ENCODE results near the gene LRRC40. TPM values are rescaled to one million over a fixed set of nuclear protein-coding genes. Genes with fewer than 3 reads are reported as not detected.
A peak's percentile ranks its signal among the peaks of the same experiment; 100 is the strongest.

The LRRC40 gene
- total and polyA plus RNA-seq, 9 of the 15 experiments (the other 6 are each of a cell fraction or from before 2014, with no cell fraction given): 16.1 to 36.2 (median 30.9) TPM

- TF ChIP-seq ZNF224 (CRISPR knock-in tag; IDR thresholded peaks at IDR 0.05) (no peak), ZNF384 (IDR thresholded peaks at IDR 0.05; ENCODE audit: low read depth, low read length) (no peak), FUS (optimal IDR thresholded peaks at IDR 0.05; ENCODE audit: low read depth, low read length) (peak; percentile 32), ZNF41 (CRISPR knock-in tag; conservative IDR thresholded peaks at IDR 0.05) (no peak), ZNF766 (CRISPR knock-in tag; conservative IDR thresholded peaks at IDR 0.05) (no peak), NCOA1 (IDR thresholded peaks at IDR 0.05; ENCODE audit: low read depth) (peak; percentile 15; the same call in 1 of the 2 replicates), CREB1 (IDR thresholded peaks at IDR 0.05) (peak; percentile 87), CREB1 (CRISPR knock-in tag; IDR thresholded peaks at IDR 0.05) (peak; percentile 84), CHD1 (IDR thresholded peaks at IDR 0.05; ENCODE audit: low read length) (no peak), FOXA1 (IDR thresholded peaks at IDR 0.05; ENCODE audit: borderline replicate concordance) (no peak), PRMT5 (CRISPR knock-in tag; IDR thresholded peaks at IDR 0.05) (no peak), PURB (CRISPR knock-in tag; IDR thresholded peaks at IDR 0.05; ENCODE audit: low read depth) (no peak), GTF2F1 (IDR thresholded peaks at IDR 0.05; ENCODE audit: low read depth, low read length) (no peak; the same call in 1 of the 2 replicates), CBX1 (IDR thresholded peaks at IDR 0.05; ENCODE audit: low read depth) (no peak), ZNF143 (CRISPR knock-in tag; IDR thresholded peaks at IDR 0.05) (peak; percentile 86), CREBBP (IDR thresholded peaks at IDR 0.05; ENCODE audit: low read depth, low read length) (no peak), ZNF644 (tag; IDR thresholded peaks at IDR 0.05; ENCODE audit: low read depth) (no peak; the same call in 1 of the 2 replicates), SMARCC2 (IDR thresholded peaks at IDR 0.05; ENCODE audit: low read depth) (no peak), NEUROD1 (IDR thresholded peaks at IDR 0.05; ENCODE audit: borderline replicate concordance, low read depth, low read length, partially characterized antibody) (no peak), ZNF316 (IDR thresholded peaks at IDR 0.05) (0 out of 2 replicates have a peak, but pooled peaks have one; percentile 8), TCF15 (CRISPR knock-in tag; IDR thresholded peaks at IDR 0.05) (no peak), HMGN3 (IDR thresholded peaks at IDR 0.05; ENCODE audit: borderline replicate concordance, extremely low read depth, insufficient read length, low read depth, low read length) (peak; percentile 93), POLR3A (IDR thresholded peaks at IDR 0.05; ENCODE audit: borderline replicate concordance, extremely low read depth, insufficient read depth, insufficient read length) (no peak), USF1 (CRISPR knock-in tag; IDR thresholded peaks at IDR 0.05) (no peak), POLR3G (IDR thresholded peaks at IDR 0.05; ENCODE audit: extremely low read depth, insufficient read length, insufficient replicate concordance) (no peak), STAT5B (CRISPR knock-in tag; IDR thresholded peaks at IDR 0.05) (no peak), CBFA2T2 (conservative IDR thresholded peaks at IDR 0.05) (no peak), HLTF (IDR thresholded peaks at IDR 0.05) (0 out of 2 replicates have a peak, but pooled peaks have one; percentile 51)
- TF ChIP-seq, protein P1, sequence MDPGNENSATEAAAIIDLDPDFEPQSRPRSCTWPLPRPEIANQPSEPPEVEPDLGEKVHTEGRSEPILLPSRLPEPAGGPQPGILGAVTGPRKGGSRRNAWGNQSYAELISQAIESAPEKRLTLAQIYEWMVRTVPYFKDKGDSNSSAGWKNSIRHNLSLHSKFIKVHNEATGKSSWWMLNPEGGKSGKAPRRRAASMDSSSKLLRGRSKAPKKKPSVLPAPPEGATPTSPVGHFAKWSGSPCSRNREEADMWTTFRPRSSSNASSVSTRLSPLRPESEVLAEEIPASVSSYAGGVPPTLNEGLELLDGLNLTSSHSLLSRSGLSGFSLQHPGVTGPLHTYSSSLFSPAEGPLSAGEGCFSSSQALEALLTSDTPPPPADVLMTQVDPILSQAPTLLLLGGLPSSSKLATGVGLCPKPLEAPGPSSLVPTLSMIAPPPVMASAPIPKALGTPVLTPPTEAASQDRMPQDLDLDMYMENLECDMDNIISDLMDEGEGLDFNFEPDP (CRISPR knock-in tag; IDR thresholded peaks at IDR 0.05): no peak
These were observed 16.1 kb upstream of the LRRC40 start, which contains the start of gene SRSF11 (continued) for GRCh38 chr1:70221238-70222121.
